ENCODE measurements around the gene ZNF428. TPM values are rescaled to one million over a fixed set of nuclear protein-coding genes. Genes with fewer than 3 reads are reported as not detected.

The ZNF428 gene
- polyA plus RNA-seq, 3 donors: 3.8 to 5.6 (median 3.9) TPM

DNA sequence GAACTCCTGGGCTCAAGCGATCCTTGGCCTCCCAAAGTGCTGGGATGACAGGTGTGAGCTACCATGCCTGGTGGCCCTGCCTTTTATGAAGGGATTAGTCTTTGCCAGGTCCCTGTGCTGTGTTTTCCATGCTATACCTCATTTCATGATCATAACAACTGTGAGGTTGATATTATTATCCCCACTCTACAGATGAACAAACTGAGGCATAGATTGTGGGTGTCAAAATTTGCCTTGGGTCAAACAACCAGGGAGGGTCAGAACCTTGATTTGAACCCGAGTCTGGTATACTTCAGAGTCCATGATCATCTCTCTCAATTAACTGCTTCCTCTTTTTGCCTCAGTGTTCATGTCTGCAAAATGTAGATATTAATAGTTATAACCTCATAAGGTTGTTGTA, 36.9 kb downstream of the ZNF428 start:
- Histone ChIP-seq H3K36me3 (replicated peaks in 1 of 2; ENCODE audit: control insufficient read depth in 1 of 2, insufficient read depth in 2 of 2, low read length in 2 of 2) (peaks cover 0 to 6% of the 10 kb centered on the region in 2 donors), H2AFZ (ENCODE audit: insufficient read depth, low read depth, low read length, poor library complexity, severe bottlenecking) (no peak overlapping the region), H3K4me1 (ENCODE audit: control insufficient read depth in 1 of 2, insufficient read depth in 2 of 2, low read length in 2 of 2) (peaks cover 27 to 29% of the 10 kb centered on the region in 2 donors), H3K4me3 (replicated peaks in 1 of 3; ENCODE audit: low read depth in 2 of 3, low read length in 3 of 3) (no peak overlapping the region), H3K79me2 (ENCODE audit: insufficient read depth, low read length) (no peaks in the 10 kb centered on the region), H3K9me3 (replicated peaks in 1 of 2; ENCODE audit: control insufficient read depth in 1 of 2, insufficient read depth in 1 of 2, low read length in 2 of 2) (no peaks in the 10 kb centered on the region), H3K4me2 (replicated peaks; ENCODE audit: extremely low read depth, low read length, poor library complexity, severe bottlenecking) (no peak overlapping the region), H3K27ac (ENCODE audit: low read depth in 1 of 2, low read length in 2 of 2) (no peak overlapping the region), H3K9ac (ENCODE audit: insufficient read depth, low read length, poor library complexity, severe bottlenecking) (no peak overlapping the region), H3K27me3 (ENCODE audit: control insufficient read depth in 2 of 2, insufficient read depth in 2 of 2, low read length in 2 of 2) (no peaks in the 10 kb centered on the region), H4K20me1 (ENCODE audit: insufficient read depth, low read length) (no peaks in the 10 kb centered on the region)
- Mint-ChIP-seq H3K9me3 (no peaks in the 10 kb centered on the region), H3K4me3 (no peak overlapping the region), H3K27me3 (ENCODE audit: low read depth in 3 of 3) (peaks cover 0 to 3% (median 0%) of the 10 kb centered on the region in 3 donors), H3K27ac (no peak overlapping the region), H3K36me3 (peaks cover 8 to 17% of the 10 kb centered on the region in 2 donors), H3K4me1 (peaks cover 37% of the 10 kb centered on the region)
- TF ChIP-seq, protein P1, sequence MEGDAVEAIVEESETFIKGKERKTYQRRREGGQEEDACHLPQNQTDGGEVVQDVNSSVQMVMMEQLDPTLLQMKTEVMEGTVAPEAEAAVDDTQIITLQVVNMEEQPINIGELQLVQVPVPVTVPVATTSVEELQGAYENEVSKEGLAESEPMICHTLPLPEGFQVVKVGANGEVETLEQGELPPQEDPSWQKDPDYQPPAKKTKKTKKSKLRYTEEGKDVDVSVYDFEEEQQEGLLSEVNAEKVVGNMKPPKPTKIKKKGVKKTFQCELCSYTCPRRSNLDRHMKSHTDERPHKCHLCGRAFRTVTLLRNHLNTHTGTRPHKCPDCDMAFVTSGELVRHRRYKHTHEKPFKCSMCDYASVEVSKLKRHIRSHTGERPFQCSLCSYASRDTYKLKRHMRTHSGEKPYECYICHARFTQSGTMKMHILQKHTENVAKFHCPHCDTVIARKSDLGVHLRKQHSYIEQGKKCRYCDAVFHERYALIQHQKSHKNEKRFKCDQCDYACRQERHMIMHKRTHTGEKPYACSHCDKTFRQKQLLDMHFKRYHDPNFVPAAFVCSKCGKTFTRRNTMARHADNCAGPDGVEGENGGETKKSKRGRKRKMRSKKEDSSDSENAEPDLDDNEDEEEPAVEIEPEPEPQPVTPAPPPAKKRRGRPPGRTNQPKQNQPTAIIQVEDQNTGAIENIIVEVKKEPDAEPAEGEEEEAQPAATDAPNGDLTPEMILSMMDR (IDR thresholded peaks at IDR 0.05): no peak
- no peak for DNase-seq
- intact Hi-C loops (cut with micrococcal nuclease): loop anchor here in 1 of 2 donors (5.0 kb wide), 1 partner anchor 50 kb away; the partner anchor contains the start of gene ZNF575
- no CpG with 5 or more reads among the region's 2 CpGs for WGBS (ENCODE audit: insufficient coverage)

DNA sequence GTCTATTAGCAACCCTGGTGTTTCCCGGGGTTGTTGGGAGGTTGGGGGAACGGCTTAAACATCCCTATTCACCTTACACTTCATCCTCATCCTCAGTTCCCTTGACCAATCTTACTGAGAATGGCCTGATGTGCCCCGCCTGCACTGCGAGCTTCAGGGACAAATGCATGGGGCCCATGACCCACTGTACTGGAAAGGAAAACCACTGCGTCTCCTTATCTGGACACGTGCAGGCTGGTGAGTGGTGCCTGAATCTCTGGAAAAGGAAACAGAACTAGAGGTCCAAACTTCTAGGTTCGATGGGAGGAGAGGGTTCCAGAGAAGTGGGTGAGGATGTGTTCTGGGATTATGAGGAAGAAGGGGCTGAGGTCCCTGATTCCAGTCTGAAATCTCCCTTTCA, 38.0 kb downstream of the ZNF428 start:
- Mint-ChIP-seq H3K4me3 (peak overlapping the region in 1 of 2 donors; percentile 26), H3K9me3 (no peaks in the 10 kb centered on the region), H3K36me3 (peaks cover 8 to 9% of the 10 kb centered on the region in 2 donors), H3K4me1 (peaks cover 37% of the 10 kb centered on the region), H3K27me3 (ENCODE audit: low read depth in 3 of 3) (peaks cover 0 to 4% (median 0%) of the 10 kb centered on the region in 3 donors), H3K27ac (peak overlapping the region in 3 of 7 donors; percentile 9 to 90 (median 55))
- H3K4me1 ChIP-seq (ENCODE audit: control insufficient read depth in 1 of 2, insufficient read depth in 2 of 2, low read length in 2 of 2): peaks cover 28 to 30% of the 10 kb centered on the region in 2 donors
- peaks cover 0 to 2% of the 10 kb centered on the region in 2 donors for H3K36me3 ChIP-seq (replicated peaks in 1 of 2; ENCODE audit: control insufficient read depth in 1 of 2, insufficient read depth in 2 of 2, low read length in 2 of 2)
- 17% methylated on average over 1 of the region's 7 CpGs for WGBS (ENCODE audit: insufficient coverage)
- no peaks in the 10 kb centered on the region for H4K20me1 ChIP-seq (ENCODE audit: insufficient read depth, low read length)
- H3K4me3 ChIP-seq (replicated peaks in 1 of 3; ENCODE audit: low read depth in 2 of 3, low read length in 3 of 3): no peak overlapping the region
- no peak overlapping the region for H3K27ac ChIP-seq (ENCODE audit: low read depth in 1 of 2, low read length in 2 of 2)
- H3K9ac ChIP-seq (ENCODE audit: insufficient read depth, low read length, poor library complexity, severe bottlenecking): no peak overlapping the region
- H3K9me3 ChIP-seq (replicated peaks in 1 of 2; ENCODE audit: control insufficient read depth in 1 of 2, insufficient read depth in 1 of 2, low read length in 2 of 2): no peaks in the 10 kb centered on the region
- no peaks in the 10 kb centered on the region for H3K27me3 ChIP-seq (ENCODE audit: control insufficient read depth in 2 of 2, insufficient read depth in 2 of 2, low read length in 2 of 2)
- TF ChIP-seq, protein P1 (IDR thresholded peaks at IDR 0.05): no peak
- no peaks in the 10 kb centered on the region for H3K79me2 ChIP-seq (ENCODE audit: insufficient read depth, low read length)
- peak overlapping the region; percentile 92 for H2AFZ ChIP-seq (ENCODE audit: insufficient read depth, low read depth, low read length, poor library complexity, severe bottlenecking)
- H3K4me2 ChIP-seq (replicated peaks; ENCODE audit: extremely low read depth, low read length, poor library complexity, severe bottlenecking): no peak overlapping the region
- no peak for DNase-seq
- intact Hi-C loops (cut with micrococcal nuclease): loop anchor here in 1 of 2 donors (5.0 kb wide), 1 partner anchor 49 kb away; the partner anchor contains the start of gene ZNF575
